ENCODE data around the gene RBBP8.
A peak's percentile ranks its signal among the peaks of the same experiment; 100 is the strongest.

RBBP8 gene

DNA sequence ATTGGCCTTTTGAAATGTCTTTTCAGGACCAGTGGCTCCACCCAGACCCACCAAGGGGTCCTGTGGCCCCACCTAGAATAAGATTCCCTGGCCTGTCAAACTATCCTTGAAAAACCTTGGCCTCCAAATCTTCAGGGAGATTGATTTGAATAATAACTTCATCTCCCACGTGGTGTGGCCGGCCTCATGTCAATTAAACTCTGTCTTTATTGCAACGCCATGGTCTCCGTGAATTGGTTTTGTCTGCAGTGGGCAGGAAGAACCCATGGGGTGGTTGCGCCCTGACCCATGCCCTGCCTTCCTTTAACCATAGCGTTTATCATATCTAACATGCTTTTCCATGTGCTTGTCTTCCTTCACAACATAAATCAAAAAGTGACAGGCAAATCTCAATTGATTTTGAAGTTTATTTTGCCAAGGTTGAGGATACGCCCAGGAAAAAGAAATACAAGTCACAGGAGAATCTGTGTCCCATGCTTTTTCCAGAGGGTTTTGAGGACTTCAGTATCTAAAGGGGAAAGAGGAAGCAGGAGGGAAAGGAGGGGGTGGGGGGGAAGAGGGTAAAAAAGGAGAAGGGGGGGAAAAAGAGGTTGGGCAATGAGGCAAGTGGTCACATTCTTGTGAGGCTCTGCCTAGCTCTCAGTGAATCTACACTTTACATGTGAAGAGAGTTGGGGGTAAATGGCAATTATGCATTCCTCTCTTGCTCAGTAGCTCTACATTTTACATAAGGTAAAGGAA, 135.6 kb downstream of the RBBP8 start:
- TF ChIP-seq, protein P1, sequence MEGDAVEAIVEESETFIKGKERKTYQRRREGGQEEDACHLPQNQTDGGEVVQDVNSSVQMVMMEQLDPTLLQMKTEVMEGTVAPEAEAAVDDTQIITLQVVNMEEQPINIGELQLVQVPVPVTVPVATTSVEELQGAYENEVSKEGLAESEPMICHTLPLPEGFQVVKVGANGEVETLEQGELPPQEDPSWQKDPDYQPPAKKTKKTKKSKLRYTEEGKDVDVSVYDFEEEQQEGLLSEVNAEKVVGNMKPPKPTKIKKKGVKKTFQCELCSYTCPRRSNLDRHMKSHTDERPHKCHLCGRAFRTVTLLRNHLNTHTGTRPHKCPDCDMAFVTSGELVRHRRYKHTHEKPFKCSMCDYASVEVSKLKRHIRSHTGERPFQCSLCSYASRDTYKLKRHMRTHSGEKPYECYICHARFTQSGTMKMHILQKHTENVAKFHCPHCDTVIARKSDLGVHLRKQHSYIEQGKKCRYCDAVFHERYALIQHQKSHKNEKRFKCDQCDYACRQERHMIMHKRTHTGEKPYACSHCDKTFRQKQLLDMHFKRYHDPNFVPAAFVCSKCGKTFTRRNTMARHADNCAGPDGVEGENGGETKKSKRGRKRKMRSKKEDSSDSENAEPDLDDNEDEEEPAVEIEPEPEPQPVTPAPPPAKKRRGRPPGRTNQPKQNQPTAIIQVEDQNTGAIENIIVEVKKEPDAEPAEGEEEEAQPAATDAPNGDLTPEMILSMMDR (IDR thresholded peaks at IDR 0.05; ENCODE audit: insufficient read depth, low read length, poor library complexity, severe bottlenecking) = no peak
- Histone ChIP-seq H3K36me3 (ENCODE audit: control insufficient read depth, insufficient read depth, low read length) (no peaks in the 10 kb centered on the region), H3K4me3 (replicated peaks; ENCODE audit: low read depth, low read length) (no peak overlapping the region), H3K27me3 (replicated peaks; ENCODE audit: control insufficient read depth, insufficient read depth, low read length) (no peaks in the 10 kb centered on the region)
- no peak for DNase-seq (ENCODE audit: extremely low read depth, insufficient read length)

DNA sequence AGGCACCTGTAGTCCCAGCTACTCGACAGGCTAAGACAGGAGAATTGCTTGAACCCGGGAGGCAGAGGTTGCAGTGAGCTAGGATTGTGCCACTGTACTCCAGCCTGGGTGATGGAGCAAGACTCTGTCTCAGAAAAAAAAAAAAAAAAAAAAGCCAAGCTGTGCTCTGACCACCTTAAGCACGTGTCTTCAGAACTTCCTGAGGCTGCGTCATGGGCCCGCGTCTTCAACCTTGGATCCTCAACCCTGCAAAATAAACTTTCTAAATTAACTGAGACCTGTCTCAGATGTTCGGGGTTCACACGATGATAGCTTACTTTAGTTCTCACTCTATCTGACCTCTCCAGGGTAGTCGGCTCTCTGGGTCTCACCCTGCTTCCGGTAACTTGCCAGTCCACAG, 136.4 kb downstream of the RBBP8 start:
- DNase-seq (ENCODE audit: extremely low read depth, insufficient read length) = no peak
- Histone ChIP-seq H3K27me3 (replicated peaks; ENCODE audit: control insufficient read depth, insufficient read depth, low read length) (no peaks in the 10 kb centered on the region), H3K4me3 (replicated peaks; ENCODE audit: low read depth, low read length) (no peak overlapping the region), H3K36me3 (ENCODE audit: control insufficient read depth, insufficient read depth, low read length) (no peaks in the 10 kb centered on the region)
- TF ChIP-seq, protein P1 (IDR thresholded peaks at IDR 0.05; ENCODE audit: insufficient read depth, low read length, poor library complexity, severe bottlenecking) = no peak

DNA sequence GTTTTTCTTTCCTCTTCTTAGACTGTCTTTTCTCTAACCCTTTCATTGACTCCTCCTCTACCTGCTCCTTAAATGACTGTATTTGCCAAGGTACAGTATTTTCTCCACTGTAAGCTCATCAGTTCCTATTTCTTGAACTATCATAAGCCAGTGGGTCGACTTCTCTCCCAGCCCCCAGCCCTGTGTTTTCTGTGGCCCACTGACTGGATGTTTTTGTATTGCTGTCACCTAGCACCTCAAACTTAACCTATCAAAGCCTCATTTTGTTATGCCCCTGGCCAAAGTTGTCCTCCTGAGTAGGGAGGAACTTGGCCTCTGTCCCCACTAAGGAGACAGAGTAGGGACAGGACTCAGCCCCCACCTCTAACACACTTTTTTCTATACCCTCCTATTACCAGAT, 136.8 kb downstream of the RBBP8 start:
- H3K4me3 ChIP-seq (replicated peaks; ENCODE audit: low read depth, low read length) = no peak overlapping the region
- no peaks in the 10 kb centered on the region for H3K27me3 ChIP-seq (replicated peaks; ENCODE audit: control insufficient read depth, insufficient read depth, low read length)
- TF ChIP-seq, protein P1 (IDR thresholded peaks at IDR 0.05; ENCODE audit: insufficient read depth, low read length, poor library complexity, severe bottlenecking) = no peak
- no peak for DNase-seq (ENCODE audit: extremely low read depth, insufficient read length)
- no peaks in the 10 kb centered on the region for H3K36me3 ChIP-seq (ENCODE audit: control insufficient read depth, insufficient read depth, low read length)

DNA sequence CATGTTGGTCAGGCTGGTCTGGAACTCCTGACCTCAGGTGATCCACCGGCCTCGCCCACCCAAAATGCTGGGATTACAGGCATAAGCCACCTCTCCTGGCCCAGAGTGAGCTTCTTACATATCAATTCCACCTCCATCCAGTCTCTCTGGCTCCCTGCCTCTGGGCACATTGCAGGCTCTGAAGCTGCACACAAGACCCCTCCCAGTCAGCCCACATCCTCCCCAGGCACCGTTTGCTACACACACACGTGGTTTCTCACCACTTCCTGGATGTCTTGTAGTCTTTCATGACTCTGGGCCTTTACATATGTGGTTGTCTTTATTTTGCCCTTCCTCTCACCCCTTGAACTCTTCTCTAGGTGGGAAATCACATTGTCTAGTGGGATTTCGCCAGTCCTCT, 138.2 kb downstream of the RBBP8 start:
- DNase-seq (ENCODE audit: extremely low read depth, insufficient read length) = peak; percentile 77
- TF ChIP-seq, protein P1 (IDR thresholded peaks at IDR 0.05; ENCODE audit: insufficient read depth, low read length, poor library complexity, severe bottlenecking) = no peak
- Histone ChIP-seq H3K4me3 (replicated peaks; ENCODE audit: low read depth, low read length) (no peak overlapping the region), H3K27me3 (replicated peaks; ENCODE audit: control insufficient read depth, insufficient read depth, low read length) (no peaks in the 10 kb centered on the region), H3K36me3 (ENCODE audit: control insufficient read depth, insufficient read depth, low read length) (no peaks in the 10 kb centered on the region)

DNA sequence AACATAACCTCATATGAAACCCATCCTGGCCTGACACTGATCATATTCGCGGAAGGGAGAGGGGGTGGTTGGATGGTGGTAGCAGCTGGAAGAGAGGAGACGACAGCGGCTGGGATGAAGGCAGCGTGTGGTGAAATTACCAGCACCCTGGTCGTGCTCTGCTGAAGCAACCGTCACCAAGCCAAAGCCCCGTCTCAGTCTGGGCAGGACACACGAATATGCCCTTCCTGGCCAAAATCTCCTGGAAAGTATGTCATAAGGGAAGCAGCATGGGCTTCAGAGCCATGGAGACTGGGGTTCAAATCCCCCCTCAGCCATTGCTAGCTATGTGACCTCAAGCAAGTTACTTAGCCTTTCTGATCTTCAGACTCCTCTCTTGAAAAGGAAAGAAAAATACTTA, 139.0 kb downstream of the RBBP8 start:
- no peak overlapping the region for H3K4me3 ChIP-seq (replicated peaks; ENCODE audit: low read depth, low read length)
- DNase-seq (ENCODE audit: extremely low read depth, insufficient read length) = no peak
- no peaks in the 10 kb centered on the region for H3K36me3 ChIP-seq (ENCODE audit: control insufficient read depth, insufficient read depth, low read length)
- TF ChIP-seq, protein P1 (IDR thresholded peaks at IDR 0.05; ENCODE audit: insufficient read depth, low read length, poor library complexity, severe bottlenecking) = no peak
- no peaks in the 10 kb centered on the region for H3K27me3 ChIP-seq (replicated peaks; ENCODE audit: control insufficient read depth, insufficient read depth, low read length)

Measured in GM06990 (cell line).